ENCODE data around the gene NCL. TPM values are rescaled to one million over a fixed set of nuclear protein-coding genes. Genes with fewer than 3 reads are reported as not detected.

NCL gene
- total RNA-seq, 1 experiment from 2014 or later = 1,077 TPM

GRCh38 chr2:231450548-231450989, 13.7 kb downstream of the NCL start (continued):
- no peak for TF ChIP-seq ZFX (IDR thresholded peaks at IDR 0.05)
- no peak for TF ChIP-seq POLR2AphosphoS5 (IDR thresholded peaks at IDR 0.05; ENCODE audit: low read depth, low read length)

DNA sequence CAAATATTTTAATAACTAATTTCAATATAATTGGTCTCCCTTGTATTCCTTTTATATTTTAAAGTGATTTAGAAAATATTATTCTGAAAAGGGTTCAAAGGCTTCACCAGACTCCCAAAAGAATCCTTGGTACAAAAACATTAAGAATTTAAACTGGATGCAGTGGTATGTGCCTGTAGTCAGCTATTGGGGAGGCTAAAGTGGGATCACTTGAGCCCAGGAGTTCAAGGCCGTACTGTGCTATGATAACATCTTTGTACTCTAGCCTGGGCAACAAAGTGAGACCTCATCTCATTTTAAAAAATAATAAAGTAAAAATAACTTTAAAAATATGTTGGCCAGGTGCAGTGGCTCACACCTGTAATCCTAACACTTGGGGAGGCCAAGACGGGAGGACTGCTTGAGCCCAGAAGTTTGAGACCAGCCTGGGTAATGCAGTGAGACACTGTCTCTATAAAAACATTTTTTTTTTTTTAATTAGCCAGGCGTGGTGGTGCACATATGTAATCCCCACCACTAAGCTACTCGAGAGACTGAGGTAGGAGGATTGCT, 14.7 kb downstream of the NCL start:
- POLR2A ChIA-PET = no interaction called here
- no peak overlapping the region for H3K4me2 ChIP-seq (ENCODE audit: low read length)
- DNase-seq (ENCODE audit: low read depth, low spot score) = no peak
- RAD21 ChIA-PET (ENCODE audit: low non-redundant PET in 1 of 2, low total read pairs in 2 of 2, uncharacterized antibody in 2 of 2, unreplicated experiment in 2 of 2) = no interaction called here
- H3K9me2 ChIP-seq (ENCODE audit: insufficient read depth) = no peaks in the 10 kb centered on the region
- no peak for TF ChIP-seq SP1 (IDR thresholded peaks at IDR 0.05; ENCODE audit: low read depth)
- TF ChIP-seq RAD21 (IDR thresholded peaks at IDR 0.05; ENCODE audit: low read depth) = no peak
- TF ChIP-seq, protein P1, sequence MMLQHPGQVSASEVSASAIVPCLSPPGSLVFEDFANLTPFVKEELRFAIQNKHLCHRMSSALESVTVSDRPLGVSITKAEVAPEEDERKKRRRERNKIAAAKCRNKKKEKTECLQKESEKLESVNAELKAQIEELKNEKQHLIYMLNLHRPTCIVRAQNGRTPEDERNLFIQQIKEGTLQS (IDR thresholded peaks at IDR 0.05) = no peak
- no peak for TF ChIP-seq MAX (IDR thresholded peaks at IDR 0.05)
- TF ChIP-seq, protein P2, sequence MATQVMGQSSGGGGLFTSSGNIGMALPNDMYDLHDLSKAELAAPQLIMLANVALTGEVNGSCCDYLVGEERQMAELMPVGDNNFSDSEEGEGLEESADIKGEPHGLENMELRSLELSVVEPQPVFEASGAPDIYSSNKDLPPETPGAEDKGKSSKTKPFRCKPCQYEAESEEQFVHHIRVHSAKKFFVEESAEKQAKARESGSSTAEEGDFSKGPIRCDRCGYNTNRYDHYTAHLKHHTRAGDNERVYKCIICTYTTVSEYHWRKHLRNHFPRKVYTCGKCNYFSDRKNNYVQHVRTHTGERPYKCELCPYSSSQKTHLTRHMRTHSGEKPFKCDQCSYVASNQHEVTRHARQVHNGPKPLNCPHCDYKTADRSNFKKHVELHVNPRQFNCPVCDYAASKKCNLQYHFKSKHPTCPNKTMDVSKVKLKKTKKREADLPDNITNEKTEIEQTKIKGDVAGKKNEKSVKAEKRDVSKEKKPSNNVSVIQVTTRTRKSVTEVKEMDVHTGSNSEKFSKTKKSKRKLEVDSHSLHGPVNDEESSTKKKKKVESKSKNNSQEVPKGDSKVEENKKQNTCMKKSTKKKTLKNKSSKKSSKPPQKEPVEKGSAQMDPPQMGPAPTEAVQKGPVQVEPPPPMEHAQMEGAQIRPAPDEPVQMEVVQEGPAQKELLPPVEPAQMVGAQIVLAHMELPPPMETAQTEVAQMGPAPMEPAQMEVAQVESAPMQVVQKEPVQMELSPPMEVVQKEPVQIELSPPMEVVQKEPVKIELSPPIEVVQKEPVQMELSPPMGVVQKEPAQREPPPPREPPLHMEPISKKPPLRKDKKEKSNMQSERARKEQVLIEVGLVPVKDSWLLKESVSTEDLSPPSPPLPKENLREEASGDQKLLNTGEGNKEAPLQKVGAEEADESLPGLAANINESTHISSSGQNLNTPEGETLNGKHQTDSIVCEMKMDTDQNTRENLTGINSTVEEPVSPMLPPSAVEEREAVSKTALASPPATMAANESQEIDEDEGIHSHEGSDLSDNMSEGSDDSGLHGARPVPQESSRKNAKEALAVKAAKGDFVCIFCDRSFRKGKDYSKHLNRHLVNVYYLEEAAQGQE (IDR thresholded peaks at IDR 0.05; ENCODE audit: low read depth) = no peak
- TF ChIP-seq TCF7L2 (IDR thresholded peaks at IDR 0.05; ENCODE audit: borderline replicate concordance, extremely low read depth, insufficient read depth, insufficient read length) = no peak
- no peak for TF ChIP-seq EZH2phosphoT487 (IDR thresholded peaks at IDR 0.05; ENCODE audit: borderline replicate concordance)
- TF ChIP-seq ELF1 (IDR thresholded peaks at IDR 0.05; ENCODE audit: borderline replicate concordance, low read depth) = no peak
- no peak for TF ChIP-seq EGR1 (IDR thresholded peaks at IDR 0.05; ENCODE audit: low read depth)
- no peak for TF ChIP-seq SRF (IDR thresholded peaks at IDR 0.05; ENCODE audit: low read depth)
- no peak for TF ChIP-seq CTCF (IDR thresholded peaks at IDR 0.05 in 2 of 3, conservative IDR thresholded peaks at IDR 0.05 in 1 of 3; ENCODE audit: borderline replicate concordance in 1 of 3, insufficient read depth in 1 of 3, low read depth in 2 of 3, low read length in 2 of 3)
- H3K9me3 ChIP-seq (ENCODE audit: control insufficient read depth in 1 of 2, insufficient read depth in 1 of 2, low read depth in 1 of 2, low read length in 2 of 2) = no peaks in the 10 kb centered on the region
- H4K20me1 ChIP-seq (ENCODE audit: insufficient read depth) = peaks cover 4% of the 10 kb centered on the region; the same call in 1 of the 2 replicates
- CTCF ChIA-PET = no interaction called here
- H3K4me3 ChIP-seq (replicated peaks in 1 of 2; ENCODE audit: low read depth in 1 of 2, low read length in 2 of 2) = no peak overlapping the region
- H3K36me3 ChIP-seq (ENCODE audit: control insufficient read depth in 1 of 2, insufficient read depth in 2 of 2, low read length in 2 of 2) = peaks cover 9 to 16% of the 10 kb centered on the region in 2 experiments; a peak in 3 of 4 replicates
- H2AFZ ChIP-seq (ENCODE audit: low read depth, low read length, poor library complexity, severe bottlenecking) = no peak overlapping the region
- intact Hi-C loops (cut with micrococcal nuclease) = loop anchor here (1.0 kb wide), 1 partner anchor 345 kb away; no protein-coding TSS in a partner anchor
- no peaks in the 10 kb centered on the region for H3K79me2 ChIP-seq (ENCODE audit: insufficient read depth, low read length)
- H3K27me3 ChIP-seq (ENCODE audit: insufficient read depth, low read length) = no peaks in the 10 kb centered on the region
- no peaks in the 10 kb centered on the region for H3K4me1 ChIP-seq (ENCODE audit: control insufficient read depth in 1 of 2, insufficient read depth in 2 of 2, low read length in 2 of 2)
- no peak for ATAC-seq
- no TSS peak for BruUV-seq (replicated peaks)
- no peak overlapping the region for H3K27ac ChIP-seq (ENCODE audit: low read depth, low read length)
- H3K9ac ChIP-seq (ENCODE audit: low read length) = no peak overlapping the region

Data from HCT116 (cell line).